Measurements from ENCODE around the gene ACSF3. TPM values are rescaled to one million over a fixed set of nuclear protein-coding genes. Genes with fewer than 3 reads are reported as not detected.
A peak's percentile ranks its signal among the peaks of the same experiment; 100 is the strongest.

Gene ACSF3
- total RNA-seq, 1 experiment from 2014 or later = 74.5 TPM

DNA sequence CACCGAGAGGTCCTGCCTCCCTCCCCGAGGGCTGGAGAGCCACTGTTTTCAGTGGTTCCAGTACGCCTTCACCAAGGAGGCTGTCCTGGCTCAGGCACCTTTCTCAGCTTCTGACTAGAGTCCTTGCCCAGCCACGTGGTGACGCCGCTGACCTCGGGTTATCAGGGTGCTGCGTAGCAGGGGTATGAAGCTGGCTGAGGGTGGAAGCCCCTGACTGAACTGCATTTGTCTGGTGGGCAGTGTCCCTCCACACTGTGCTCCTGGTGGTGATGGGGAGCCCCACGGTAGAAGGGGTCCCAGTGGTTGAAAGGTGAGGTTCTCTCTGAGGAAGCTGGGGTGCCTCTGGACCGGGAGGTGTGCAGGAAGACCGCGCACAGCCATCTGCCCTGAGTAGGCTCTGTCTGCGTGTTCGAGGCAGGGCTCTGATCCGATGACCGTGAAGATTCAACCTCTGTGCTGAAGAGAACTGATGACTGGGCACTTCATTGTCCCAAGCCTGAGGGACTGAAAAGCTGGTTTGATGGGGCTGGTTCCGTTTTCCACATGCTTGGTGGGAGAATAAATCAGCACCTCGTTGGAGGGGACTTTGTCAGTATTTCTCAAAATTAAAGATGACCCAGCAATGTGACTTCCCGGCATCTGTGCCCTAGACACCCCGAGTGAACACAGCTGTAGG is 2.5 kb downstream of the ACSF3 start:
- H3K9me2 ChIP-seq (ENCODE audit: insufficient read depth) = no peaks in the 10 kb centered on the region
- no peak for TF ChIP-seq SP1 (IDR thresholded peaks at IDR 0.05; ENCODE audit: low read depth)
- no peak for TF ChIP-seq CEBPB (IDR thresholded peaks at IDR 0.05; ENCODE audit: low read depth)
- TF ChIP-seq EZH2phosphoT487 (IDR thresholded peaks at IDR 0.05; ENCODE audit: borderline replicate concordance) = no peak
- TF ChIP-seq RAD21 (IDR thresholded peaks at IDR 0.05; ENCODE audit: low read depth) = no peak
- no peak for TF ChIP-seq POLR2A (IDR thresholded peaks at IDR 0.05; ENCODE audit: borderline replicate concordance, extremely low read depth, insufficient read depth, insufficient read length)
- TF ChIP-seq FOSL1 (IDR thresholded peaks at IDR 0.05; ENCODE audit: low read depth) = no peak
- no peak for TF ChIP-seq POLR2AphosphoS5 (IDR thresholded peaks at IDR 0.05; ENCODE audit: low read depth, low read length)
- no peak for TF ChIP-seq JUND (IDR thresholded peaks at IDR 0.05)
- TF ChIP-seq ZNF274 (IDR thresholded peaks at IDR 0.05; ENCODE audit: low read depth, low read length) = no peak
- no peak for TF ChIP-seq ZFX (IDR thresholded peaks at IDR 0.05)
- TF ChIP-seq EGR1 (IDR thresholded peaks at IDR 0.05; ENCODE audit: low read depth) = no peak
- TF ChIP-seq, protein P1, sequence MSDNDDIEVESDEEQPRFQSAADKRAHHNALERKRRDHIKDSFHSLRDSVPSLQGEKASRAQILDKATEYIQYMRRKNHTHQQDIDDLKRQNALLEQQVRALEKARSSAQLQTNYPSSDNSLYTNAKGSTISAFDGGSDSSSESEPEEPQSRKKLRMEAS (IDR thresholded peaks at IDR 0.05) = no peak
- H4K20me1 ChIP-seq (ENCODE audit: insufficient read depth) = peaks cover 3% of the 10 kb centered on the region; the same call in 1 of the 2 replicates
- peaks cover 6 to 8% of the 10 kb centered on the region in 2 experiments; a peak in 2 of 4 replicates for H3K36me3 ChIP-seq (ENCODE audit: control insufficient read depth in 1 of 2, insufficient read depth in 2 of 2, low read length in 2 of 2)
- 0 out of 2 replicates have a peak overlapping the region, but pooled peaks have one; percentile 94 for H3K4me2 ChIP-seq (ENCODE audit: low read length)
- peaks cover 10 to 22% of the 10 kb centered on the region in 2 experiments; a peak in 3 of 4 replicates for H3K4me1 ChIP-seq (ENCODE audit: control insufficient read depth in 1 of 2, insufficient read depth in 2 of 2, low read length in 2 of 2)
- H3K79me2 ChIP-seq (ENCODE audit: insufficient read depth, low read length) = peaks cover 65% of the 10 kb centered on the region
- H3K27me3 ChIP-seq (ENCODE audit: insufficient read depth, low read length) = 0 out of 2 replicates have a peak, but pooled peaks cover 10% of the 10 kb centered on the region
- no peak overlapping the region for H3K27ac ChIP-seq (ENCODE audit: low read depth, low read length)
- H3K4me3 ChIP-seq (replicated peaks in 1 of 2; ENCODE audit: low read depth in 1 of 2, low read length in 2 of 2) = no peak overlapping the region
- ChIA-PET RAD21 (ENCODE audit: low non-redundant PET in 1 of 2, low total read pairs in 2 of 2, uncharacterized antibody in 2 of 2, unreplicated experiment in 2 of 2) (no interaction called here), CTCF (no interaction called here), POLR2A (no interaction called here)
- ATAC-seq (no peak), DNase-seq (ENCODE audit: low read depth, low spot score) (no peak)
- intact Hi-C loops (cut with micrococcal nuclease) = no loop called here
- no peaks in the 10 kb centered on the region for H3K9me3 ChIP-seq (ENCODE audit: control insufficient read depth in 1 of 2, insufficient read depth in 1 of 2, low read depth in 1 of 2, low read length in 2 of 2)
- H2AFZ ChIP-seq (ENCODE audit: low read depth, low read length, poor library complexity, severe bottlenecking) = no peak overlapping the region
- H3K9ac ChIP-seq (ENCODE audit: low read length) = no peak overlapping the region
- no TSS peak for BruUV-seq (replicated peaks)
